ENCODE data around the gene GPRC5B.

GPRC5B gene

DNA sequence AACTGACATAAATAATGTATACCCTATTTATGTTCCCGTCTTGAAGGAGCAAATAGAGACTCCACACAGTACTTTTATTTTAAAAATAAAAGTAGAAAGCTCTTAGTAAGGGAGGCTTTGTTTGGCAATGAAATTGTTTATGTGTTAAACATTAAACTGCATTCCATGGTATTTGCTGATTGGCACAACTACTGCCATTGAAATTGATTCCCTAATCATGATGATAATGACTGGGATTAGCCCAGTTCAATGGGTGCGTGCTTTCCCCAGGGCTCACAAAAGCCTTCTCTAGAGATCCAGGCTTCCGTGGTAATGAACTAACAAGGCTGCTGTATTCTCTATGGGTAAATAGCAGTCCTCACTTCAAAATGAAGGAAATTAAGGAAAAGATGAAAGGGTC, 67.5 kb downstream of the GPRC5B start:
- ChIA-PET POLR2A (no interaction called here), CTCF (interaction anchor here (0.8 kb wide), 1 partner anchor 10 kb away, joined by 4 read pairs; no protein-coding TSS in a partner anchor)
- TF ChIP-seq CTCF (IDR thresholded peaks at IDR 0.05; ENCODE audit: control extremely low read depth, extremely low read depth, low read depth, missing control alignments), result no peak
- DNase-seq (ENCODE audit: extremely low spot score), result no peak

- TF ChIP-seq CTCF (IDR thresholded peaks at IDR 0.05; ENCODE audit: control extremely low read depth, extremely low read depth, low read depth, missing control alignments), result no peak
- ChIA-PET POLR2A (no interaction called here), CTCF (no interaction called here)
- DNase-seq (ENCODE audit: extremely low spot score), result no peak
These were observed 69.2 kb downstream of the GPRC5B start for GRCh38 chr16:19815418-19815817.

DNA sequence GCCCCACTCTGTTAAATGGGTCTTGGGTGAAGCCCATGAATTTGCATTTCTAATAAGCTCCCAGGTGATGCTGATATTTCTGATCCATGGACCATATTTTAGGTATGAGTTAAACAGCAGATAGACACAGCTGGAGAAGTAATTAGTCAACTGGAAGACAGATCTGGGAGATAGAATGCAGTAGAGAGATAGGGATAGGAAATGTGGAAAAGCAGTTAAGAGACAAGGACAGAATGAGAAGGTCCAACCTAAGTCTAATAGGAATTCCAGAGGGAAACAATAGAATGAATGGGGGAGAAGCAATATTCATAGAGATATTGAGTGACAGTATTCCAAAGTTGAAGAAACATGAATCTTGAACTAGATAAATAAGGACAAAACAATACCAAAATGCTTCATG, 71.7 kb downstream of the GPRC5B start:
- CTCF ChIA-PET, result no interaction called here
- TF ChIP-seq CTCF (IDR thresholded peaks at IDR 0.05; ENCODE audit: control extremely low read depth, extremely low read depth, low read depth, missing control alignments), result no peak
- no peak for DNase-seq (ENCODE audit: extremely low spot score)
- POLR2A ChIA-PET, result no interaction called here

- POLR2A ChIA-PET, result no interaction called here
- no peak for DNase-seq (ENCODE audit: extremely low spot score)
- CTCF ChIA-PET, result no interaction called here
- TF ChIP-seq CTCF (IDR thresholded peaks at IDR 0.05; ENCODE audit: control extremely low read depth, extremely low read depth, low read depth, missing control alignments), result no peak
These were observed 73.6 kb downstream of the GPRC5B start for GRCh38 chr16:19810817-19811731.

DNA sequence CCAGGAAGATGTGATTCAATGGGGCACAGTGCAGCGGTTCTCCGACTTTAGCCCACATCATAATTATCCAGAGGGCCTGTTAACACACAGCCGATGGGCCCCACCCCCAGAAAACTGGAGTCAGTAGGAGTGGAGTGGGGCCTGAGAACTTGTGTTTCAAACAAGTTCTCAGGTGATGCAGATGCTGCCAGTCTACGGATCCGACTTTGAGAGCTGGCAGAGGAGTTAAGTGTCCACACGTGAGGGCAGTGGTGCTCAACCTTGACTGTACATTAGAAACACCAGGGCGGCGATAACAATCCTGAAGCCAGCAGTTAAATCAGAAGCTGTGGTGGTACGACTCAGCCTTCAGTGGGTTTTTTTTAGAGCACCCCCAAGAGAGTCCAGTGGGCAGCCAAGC, 75.0 kb downstream of the GPRC5B start:
- ChIA-PET CTCF (interaction anchor here (1.5 kb wide), 1 partner anchor 31 kb away, joined by 3 read pairs; no protein-coding TSS in a partner anchor), POLR2A (no interaction called here)
- no peak for DNase-seq (ENCODE audit: extremely low spot score)
- TF ChIP-seq CTCF (IDR thresholded peaks at IDR 0.05; ENCODE audit: control extremely low read depth, extremely low read depth, low read depth, missing control alignments), result no peak

DNA sequence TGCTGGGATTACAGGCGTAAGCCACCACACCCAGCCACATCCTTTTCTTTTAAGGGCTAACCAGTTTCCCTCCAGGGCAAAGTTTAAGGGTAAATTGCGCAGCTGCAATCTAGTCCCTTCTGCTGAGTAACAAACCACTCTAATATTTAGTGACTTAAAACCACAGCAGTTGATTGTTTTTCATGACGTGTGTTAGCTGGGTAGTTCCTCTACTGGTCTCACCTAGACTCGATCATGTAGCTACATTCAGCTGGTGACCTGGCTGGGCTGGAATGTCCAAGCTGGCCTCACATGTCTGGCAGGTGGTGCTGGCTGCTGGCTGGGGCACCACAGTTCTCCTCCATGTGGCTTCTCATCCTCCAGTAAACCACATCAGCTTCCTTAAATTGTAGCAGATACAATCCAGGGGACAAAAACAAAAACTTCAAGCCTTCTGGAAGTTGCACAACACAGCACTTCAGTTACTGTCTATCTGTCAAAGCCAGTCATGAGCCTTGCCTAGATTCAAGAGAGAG, 75.5 kb downstream of the GPRC5B start:
- CTCF ChIA-PET, result interaction anchor here (1.5 kb wide), 1 partner anchor 30 kb away, joined by 3 read pairs; no protein-coding TSS in a partner anchor
- POLR2A ChIA-PET, result no interaction called here
- TF ChIP-seq CTCF (IDR thresholded peaks at IDR 0.05; ENCODE audit: control extremely low read depth, extremely low read depth, low read depth, missing control alignments), result no peak
- DNase-seq (ENCODE audit: extremely low spot score), result no peak

All from GM10248 (cell line).